Measurements from ENCODE around the gene OR5T2.

The OR5T2 gene

DNA sequence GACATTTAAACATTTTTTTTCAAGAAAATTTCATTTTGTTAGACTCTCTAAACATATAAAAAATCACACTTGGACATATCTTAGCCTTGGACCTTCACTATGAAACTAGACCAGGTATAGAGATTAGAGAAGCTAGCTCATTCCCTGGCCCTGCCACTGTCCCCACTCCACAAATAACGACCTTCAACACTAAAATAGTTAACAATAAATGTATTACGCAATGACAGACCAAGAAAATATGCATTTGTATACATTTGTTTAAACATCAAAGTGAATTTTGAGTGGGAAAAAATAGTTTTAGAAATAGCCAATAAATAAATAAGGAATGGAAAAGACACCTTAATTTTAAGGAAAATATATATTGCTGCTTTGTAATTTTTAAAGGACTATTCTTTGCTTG is 36.7 kb downstream of the OR5T2 start:
- TF ChIP-seq, protein P1, sequence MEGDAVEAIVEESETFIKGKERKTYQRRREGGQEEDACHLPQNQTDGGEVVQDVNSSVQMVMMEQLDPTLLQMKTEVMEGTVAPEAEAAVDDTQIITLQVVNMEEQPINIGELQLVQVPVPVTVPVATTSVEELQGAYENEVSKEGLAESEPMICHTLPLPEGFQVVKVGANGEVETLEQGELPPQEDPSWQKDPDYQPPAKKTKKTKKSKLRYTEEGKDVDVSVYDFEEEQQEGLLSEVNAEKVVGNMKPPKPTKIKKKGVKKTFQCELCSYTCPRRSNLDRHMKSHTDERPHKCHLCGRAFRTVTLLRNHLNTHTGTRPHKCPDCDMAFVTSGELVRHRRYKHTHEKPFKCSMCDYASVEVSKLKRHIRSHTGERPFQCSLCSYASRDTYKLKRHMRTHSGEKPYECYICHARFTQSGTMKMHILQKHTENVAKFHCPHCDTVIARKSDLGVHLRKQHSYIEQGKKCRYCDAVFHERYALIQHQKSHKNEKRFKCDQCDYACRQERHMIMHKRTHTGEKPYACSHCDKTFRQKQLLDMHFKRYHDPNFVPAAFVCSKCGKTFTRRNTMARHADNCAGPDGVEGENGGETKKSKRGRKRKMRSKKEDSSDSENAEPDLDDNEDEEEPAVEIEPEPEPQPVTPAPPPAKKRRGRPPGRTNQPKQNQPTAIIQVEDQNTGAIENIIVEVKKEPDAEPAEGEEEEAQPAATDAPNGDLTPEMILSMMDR (IDR thresholded peaks at IDR 0.05; ENCODE audit: extremely low read depth, insufficient read depth, missing control alignments): no peak
- in situ Hi-C loops (cut with MboI; ENCODE audit: low pct_unique_long_range_greater_than_20kb, low sequenced_read_pairs, unreplicated experiment): no loop called here
- DNase-seq (ENCODE audit: low spot score): no peak

DNA sequence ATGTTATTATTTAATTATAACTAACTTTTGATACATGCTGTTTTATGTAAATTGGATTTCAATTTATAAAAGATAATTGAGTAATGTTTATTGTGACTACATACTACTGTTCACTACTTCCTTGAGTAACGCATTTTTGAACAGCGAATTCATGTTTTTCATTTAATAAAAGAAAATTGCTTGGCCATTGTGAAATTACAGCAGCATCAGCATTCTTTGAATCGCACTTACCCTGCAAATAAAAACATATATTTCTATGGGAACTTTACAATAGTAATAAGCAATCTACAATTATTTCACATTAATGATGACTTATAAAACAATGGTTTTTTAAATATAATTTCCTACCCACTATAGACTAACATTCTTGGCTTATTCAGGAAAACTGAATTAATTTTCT is 37.4 kb downstream of the OR5T2 start:
- in situ Hi-C loops (cut with MboI; ENCODE audit: low pct_unique_long_range_greater_than_20kb, low sequenced_read_pairs, unreplicated experiment): no loop called here
- TF ChIP-seq, protein P1 (IDR thresholded peaks at IDR 0.05; ENCODE audit: extremely low read depth, insufficient read depth, missing control alignments): no peak
- no peak for DNase-seq (ENCODE audit: low spot score)

DNA sequence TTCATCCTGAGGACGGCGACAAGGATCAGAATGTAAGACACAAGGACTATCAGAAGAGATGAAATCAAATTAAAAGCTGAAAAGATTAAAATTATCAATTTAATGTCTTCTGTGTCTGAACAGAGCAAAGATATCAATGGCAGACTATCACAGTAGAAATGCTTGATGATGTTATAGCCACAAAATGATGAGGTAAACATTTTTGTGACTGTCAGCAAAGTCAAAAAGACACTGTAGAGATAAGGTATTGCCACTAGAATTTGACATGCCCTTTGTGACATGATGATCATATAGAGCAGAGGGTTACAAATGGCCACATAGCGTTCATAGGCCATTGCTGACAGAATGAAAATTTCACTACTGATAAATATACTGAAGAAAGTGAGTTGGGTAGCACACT is 45.5 kb downstream of the OR5T2 start:
- DNase-seq (ENCODE audit: low spot score): no peak
- in situ Hi-C loops (cut with MboI; ENCODE audit: low pct_unique_long_range_greater_than_20kb, low sequenced_read_pairs, unreplicated experiment): no loop called here
- TF ChIP-seq, protein P1 (IDR thresholded peaks at IDR 0.05; ENCODE audit: extremely low read depth, insufficient read depth, missing control alignments): no peak

DNA sequence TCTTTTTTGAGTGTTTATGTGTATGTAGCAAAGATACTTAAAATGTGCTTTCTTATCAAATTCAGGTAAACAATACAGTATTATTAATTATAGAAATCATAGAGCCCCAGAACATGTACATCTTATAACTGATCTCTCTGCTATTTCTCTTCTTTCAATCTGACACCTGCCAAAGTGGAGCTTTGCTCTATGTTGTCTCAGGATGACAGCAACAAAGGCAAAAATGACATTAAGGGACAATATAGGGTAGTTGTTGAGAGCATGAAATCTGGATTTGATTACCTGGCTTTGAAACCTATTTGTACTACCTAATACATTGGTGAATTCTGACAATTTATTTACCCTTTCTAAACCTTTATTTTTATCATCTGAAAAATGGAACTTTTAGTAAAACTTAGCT is 50.6 kb downstream of the OR5T2 start:
- in situ Hi-C loops (cut with MboI; ENCODE audit: low pct_unique_long_range_greater_than_20kb, low sequenced_read_pairs, unreplicated experiment): no loop called here
- TF ChIP-seq, protein P1 (IDR thresholded peaks at IDR 0.05; ENCODE audit: extremely low read depth, insufficient read depth, missing control alignments): no peak
- no peak for DNase-seq (ENCODE audit: low spot score)

Data from GM13977 (cell line).